ENCODE measurements around the gene FAM50A.

FAM50A gene

GRCh38 chrX:154467556-154467955, 23.6 kb downstream of the FAM50A start (continued):
- TF ChIP-seq ZNF426 (tag by site-specific recombination; IDR thresholded peaks at IDR 0.05) (no peak), ZBTB17 (tag by site-specific recombination; IDR thresholded peaks at IDR 0.05) (no peak), SALL2 (tag by site-specific recombination; IDR thresholded peaks at IDR 0.05; ENCODE audit: borderline replicate concordance) (no peak), ZNF140 (tag by site-specific recombination; IDR thresholded peaks at IDR 0.05) (no peak), ZNF311 (tag by site-specific recombination; IDR thresholded peaks at IDR 0.05; ENCODE audit: borderline replicate concordance) (no peak), ZFHX2 (tag by site-specific recombination; conservative IDR thresholded peaks at IDR 0.05) (no peak), REPIN1 (tag by site-specific recombination; IDR thresholded peaks at IDR 0.05; ENCODE audit: low read depth) (no peak), ZSCAN16 (tag by site-specific recombination; IDR thresholded peaks at IDR 0.05) (no peak), HOXC10 (CRISPR knock-in tag; IDR thresholded peaks at IDR 0.05) (no peak), ZNF777 (tag by site-specific recombination; IDR thresholded peaks at IDR 0.05; ENCODE audit: borderline replicate concordance) (no peak), ZNF791 (tag by site-specific recombination; IDR thresholded peaks at IDR 0.05) (no peak), RBAK (tag by site-specific recombination; IDR thresholded peaks at IDR 0.05) (no peak), ZNF610 (tag by site-specific recombination; IDR thresholded peaks at IDR 0.05; ENCODE audit: borderline replicate concordance) (no peak), ZFP37 (tag by site-specific recombination; IDR thresholded peaks at IDR 0.05) (no peak), MYNN (tag by site-specific recombination; IDR thresholded peaks at IDR 0.05; ENCODE audit: borderline replicate concordance) (no peak)
- TF ChIP-seq, protein P1, sequence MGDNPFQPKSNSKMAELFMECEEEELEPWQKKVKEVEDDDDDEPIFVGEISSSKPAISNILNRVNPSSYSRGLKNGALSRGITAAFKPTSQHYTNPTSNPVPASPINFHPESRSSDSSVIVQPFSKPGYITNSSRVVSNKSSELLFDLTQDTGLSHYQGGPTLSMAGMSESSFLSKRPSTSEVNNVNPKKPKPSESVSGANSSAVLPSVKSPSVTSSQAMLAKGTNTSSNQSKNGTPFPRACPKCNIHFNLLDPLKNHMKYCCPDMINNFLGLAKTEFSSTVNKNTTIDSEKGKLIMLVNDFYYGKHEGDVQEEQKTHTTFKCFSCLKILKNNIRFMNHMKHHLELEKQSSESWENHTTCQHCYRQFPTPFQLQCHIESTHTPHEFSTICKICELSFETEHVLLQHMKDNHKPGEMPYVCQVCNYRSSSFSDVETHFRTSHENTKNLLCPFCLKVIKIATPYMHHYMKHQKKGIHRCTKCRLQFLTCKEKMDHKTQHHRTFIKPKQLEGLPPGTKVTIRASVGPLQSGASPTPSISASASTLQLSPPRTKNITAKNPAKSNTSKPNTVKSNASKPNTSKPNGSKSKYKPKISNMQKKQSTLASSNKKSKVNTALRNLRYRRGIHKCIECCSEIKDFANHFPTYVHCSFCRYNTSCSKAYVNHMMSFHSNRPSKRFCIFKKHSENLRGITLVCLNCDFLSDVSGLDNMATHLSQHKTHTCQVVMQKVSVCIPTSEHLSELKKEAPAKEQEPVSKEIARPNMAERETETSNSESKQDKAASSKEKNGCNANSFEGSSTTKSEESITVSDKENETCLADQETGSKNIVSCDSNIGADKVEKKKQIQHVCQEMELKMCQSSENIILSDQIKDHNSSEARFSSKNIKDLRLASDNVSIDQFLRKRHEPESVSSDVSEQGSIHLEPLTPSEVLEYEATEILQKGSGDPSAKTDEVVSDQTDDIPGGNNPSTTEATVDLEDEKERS (tag by site-specific recombination; IDR thresholded peaks at IDR 0.05): no peak

- H3K27ac ChIP-seq (ENCODE audit: extremely low read depth, low read depth, low read length): no peak overlapping the region
- ChIA-PET CTCF (interaction anchor here (0.5 to 0.6 kb wide), 2 partner anchors 49 to 523 kb away, joined by 4 to 5 read pairs; no protein-coding TSS in a partner anchor), POLR2A (interaction anchor here (0.6 to 1.5 kb wide), 3 partner anchors 9 to 51 kb away, joined by 3 to 4 read pairs (median 3); partner anchors contain the start of gene SLC10A3)
- H3K36me3 ChIP-seq (ENCODE audit: control insufficient read depth in 2 of 2, insufficient read depth in 1 of 2, low read length in 2 of 2): peaks cover 0 to 91% of the 10 kb centered on the region in 2 experiments; a peak in 1 of 3 replicates
- TF ChIP-seq ZNF529 (tag by site-specific recombination; IDR thresholded peaks at IDR 0.05; ENCODE audit: insufficient replicate concordance) (no peak), ZSCAN5A (tag by site-specific recombination; IDR thresholded peaks at IDR 0.05) (no peak), ZNF157 (tag by site-specific recombination; IDR thresholded peaks at IDR 0.05) (no peak), ZNF223 (tag by site-specific recombination; IDR thresholded peaks at IDR 0.05) (no peak), ZNF292 (tag by site-specific recombination; IDR thresholded peaks at IDR 0.05; ENCODE audit: borderline replicate concordance, low read depth) (no peak), REPIN1 (tag by site-specific recombination; IDR thresholded peaks at IDR 0.05; ENCODE audit: low read depth) (no peak), ZNF624 (tag by site-specific recombination; IDR thresholded peaks at IDR 0.05) (no peak), ZNF354C (tag by site-specific recombination; IDR thresholded peaks at IDR 0.05; ENCODE audit: borderline replicate concordance, low read depth) (no peak), ZNF16 (tag by site-specific recombination; IDR thresholded peaks at IDR 0.05; ENCODE audit: low read depth) (no peak), ZNF677 (tag by site-specific recombination; IDR thresholded peaks at IDR 0.05) (no peak), ZNF610 (tag by site-specific recombination; IDR thresholded peaks at IDR 0.05; ENCODE audit: borderline replicate concordance) (no peak)
- no peaks in the 10 kb centered on the region for H3K4me1 ChIP-seq (ENCODE audit: control insufficient read depth, insufficient read depth, low read length)
- H3K4me3 ChIP-seq (ENCODE audit: low read depth, low read length): no peak overlapping the region
- H3K9me3 ChIP-seq (ENCODE audit: control insufficient read depth, insufficient read depth, low read depth, low read length): no peaks in the 10 kb centered on the region
Observed at GRCh38 chrX:154468217-154468616, 24.3 kb downstream of the FAM50A start.
